Gastroesophageal sphincter (tissue), 4 donors: ENCODE data around the gene LRRC57. TPM values are rescaled to one million over a fixed set of nuclear protein-coding genes. Genes with fewer than 3 reads are reported as not detected.

Source experiments
- ATAC-seq: fragments of 150-250 bp; one replicate; pipeline ENCODE4 v1.9.1; 2016; ENCODE audit warnings: mild to moderate bottlenecking, moderate library complexity
- H3K27ac ChIP-seq, 4 donors: fragments of 200-600 bp; sonication (generic) in 3 of 4; 1 replicate in 3 of 4; 2 replicates in 1 of 4; pipeline ENCODE4 v1.5.1; 2016 to 2019
- H3K27me3 ChIP-seq: fragments of 200-600 bp; sonication (generic); one replicate; pipeline ENCODE4 v1.5.1; 2019
- H3K36me3 ChIP-seq, 2 donors: fragments of 200-600 bp; sonication (generic); one replicate each; pipeline ENCODE4 v1.5.1; 2019; ENCODE audit warnings: control low read depth in 1 of 2
- H3K4me1 ChIP-seq, 3 donors: fragments of 200-600 bp; sonication (generic); 1 replicate in 2 of 3; 2 replicates in 1 of 3; pipeline ENCODE4 v1.5.1; 2016 to 2019; ENCODE audit warnings: control low read depth in 2 of 3
- H3K4me3 ChIP-seq, 2 donors: fragments of 200-600 bp; sonication (generic); one replicate each; pipeline ENCODE4 v1.5.1; 2019; ENCODE audit warnings: mild to moderate bottlenecking in 1 of 2, moderate library complexity in 1 of 2
- H3K9me3 ChIP-seq, 3 donors: fragments of 200-600 bp; sonication (generic); one replicate each; pipeline ENCODE4 v1.5.1; 2017 to 2019; ENCODE audit warnings: control low read depth in 2 of 3
- CTCF ChIP-seq, 4 experiments: fragments of 200-600 bp in 2 of 4; fragments of 450-650 bp in 2 of 4; sonication (generic) in 1 of 4; IDR thresholded peaks; one replicate each; pipeline ENCODE4 v1.5.1; 2017 to 2019; ENCODE audit warnings: antibody characterized with exemption in 4 of 4, mild to moderate bottlenecking in 2 of 4, moderate library complexity in 2 of 4
- EP300 ChIP-seq: sonication (generic); formaldehyde crosslinking; IDR thresholded peaks from one replicate; pipeline ENCODE4 v1.6.1; 2017; ENCODE audit warnings: antibody characterized with exemption, mild to moderate bottlenecking
- POLR2A ChIP-seq, 2 donors: fragments of 450-650 bp; IDR thresholded peaks; one replicate each; pipeline ENCODE4 v1.6.1; 2017; ENCODE audit warnings: antibody characterized with exemption in 2 of 2, mild to moderate bottlenecking in 2 of 2, moderate library complexity in 1 of 2
- POLR2AphosphoS5 ChIP-seq: sonication (generic); formaldehyde crosslinking; IDR thresholded peaks from one replicate; pipeline ENCODE4 v1.6.1; 2017; ENCODE audit warnings: antibody characterized with exemption
- WGBS, 2 donors: methylation state at CpG; one replicate each; pipeline ENCODE4 v1.1.5; 2018; ENCODE audit warnings: low coverage in 1 of 2; 5-methylcytosine and 5-hydroxymethylcytosine counted together
- total RNA-seq, 4 donors: library from RNA; depleted of rRNA; stranded (reverse); fragments of >200 nt; gene quantifications; one replicate each; pipeline ENCODE4 v1.1.0, GENCODE V29; 2016

The LRRC57 gene
- total RNA-seq, 4 donors from 2014 or later, result 14.9 to 19.4 (median 15.4) TPM

DNA sequence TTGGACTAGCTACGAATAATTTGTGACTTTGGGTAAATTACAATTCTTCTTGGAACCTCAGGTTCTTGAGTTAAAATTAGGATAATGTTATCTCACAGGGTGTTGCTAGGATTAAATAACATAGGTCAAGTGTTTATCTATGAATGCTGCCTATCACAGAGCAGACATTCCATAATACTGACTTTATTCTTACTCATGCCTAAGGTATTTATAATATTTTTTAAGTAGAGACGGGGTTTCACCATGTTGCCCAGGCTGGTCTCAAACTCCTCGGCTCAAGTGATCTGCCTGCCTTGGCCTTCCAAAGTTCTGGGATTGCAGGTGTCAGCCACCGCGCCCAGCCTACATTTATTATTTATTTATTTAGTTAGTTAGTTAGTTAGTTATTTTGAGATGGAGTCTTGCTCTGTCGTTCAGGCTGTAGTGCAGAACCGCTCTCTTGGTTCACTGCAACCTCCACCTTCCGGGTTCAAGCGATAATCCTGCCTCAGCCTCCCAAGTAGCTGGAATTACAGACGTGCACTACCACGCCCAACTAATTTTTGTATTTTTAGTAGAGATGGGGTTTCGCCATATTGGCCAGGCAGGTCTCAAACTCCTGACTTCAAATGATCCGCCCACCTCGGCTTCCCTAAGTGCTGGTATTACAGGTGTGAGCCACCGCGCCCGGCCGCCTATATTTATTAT lies 56.9 kb downstream of the LRRC57 start:
- no peaks in the 10 kb centered on the region for H3K27me3 ChIP-seq
- WGBS, 2 donors, result 75 to 78% methylated on average over 12 to 15 of the region's 18 CpGs
- H3K36me3 ChIP-seq, result no peaks in the 10 kb centered on the region
- TF ChIP-seq CTCF (IDR thresholded peaks at IDR 0.05) (no peak), POLR2A (IDR thresholded peaks at IDR 0.05) (no peak), EP300 (no peak), POLR2AphosphoS5 (no peak)
- H3K4me3 ChIP-seq, result peak overlapping the region; percentile 78 to 98
- ATAC-seq, result no peak
- no peaks in the 10 kb centered on the region for H3K9me3 ChIP-seq
- H3K4me1 ChIP-seq, result peaks cover 0 to 55% (median 22%) of the 10 kb centered on the region in 3 donors
- H3K27ac ChIP-seq, result peak overlapping the region; percentile 87 to 95 (median 90)

DNA sequence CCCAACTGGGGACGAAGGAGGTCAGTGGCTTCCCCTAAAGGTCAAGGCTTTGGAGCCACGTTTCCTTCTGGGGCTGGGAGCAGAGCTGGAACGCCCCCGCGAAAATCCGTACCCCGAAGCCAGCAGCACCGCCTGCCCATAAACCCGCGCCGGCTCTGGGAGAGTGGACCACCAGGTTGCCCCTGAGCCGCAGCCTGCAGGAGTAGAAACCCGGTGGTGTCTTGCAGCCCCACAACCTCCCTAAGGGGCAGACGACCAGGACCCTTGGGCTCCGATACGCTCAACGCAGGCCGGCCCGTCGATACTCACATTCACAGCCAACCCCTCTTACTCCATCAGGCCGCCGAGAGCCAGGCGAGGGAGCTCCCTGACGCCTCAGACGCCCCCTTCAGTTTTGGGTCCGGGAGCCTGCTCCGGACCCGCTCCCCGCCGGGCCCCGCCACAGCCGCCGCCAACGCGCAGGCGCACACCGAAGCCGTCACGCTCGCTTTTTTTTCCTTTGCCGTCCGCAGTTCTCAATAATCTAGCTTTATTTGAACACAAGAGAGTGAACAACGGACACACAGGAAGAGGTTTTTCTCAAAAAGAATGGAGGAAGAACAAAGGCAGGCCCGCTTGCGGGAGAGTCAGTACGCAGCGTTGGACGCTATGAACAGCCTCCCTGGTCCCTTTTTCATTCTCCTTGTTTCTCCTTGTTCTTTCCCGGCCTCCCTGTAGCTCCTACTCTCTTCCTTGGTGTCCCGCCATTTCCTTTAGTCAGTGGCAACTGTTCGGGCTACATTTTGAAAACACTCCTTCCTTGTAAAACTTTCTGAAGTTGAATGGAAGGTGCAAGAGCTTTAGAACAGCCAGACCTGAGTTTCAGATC lies 57.7 kb downstream of the LRRC57 start, which contains the start of gene ZNF106:
Gene ZNF106, minus strand, starts transcription at position 471 of the 868 bp plus-strand sequence. CDS start 18,852 bp downstream, outside the sequence.
- H3K4me1 ChIP-seq, result peaks cover 0 to 47% (median 16%) of the 10 kb centered on the region in 3 donors
- no peaks in the 10 kb centered on the region for H3K36me3 ChIP-seq
- H3K4me3 ChIP-seq, result peak within 1 kb of the TSS; percentile 78 to 98
- H3K9me3 ChIP-seq, result no peaks in the 10 kb centered on the region
- peak; percentile 89 for TF ChIP-seq POLR2AphosphoS5
- TF ChIP-seq CTCF (IDR thresholded peaks at IDR 0.05), result peak in 1 of 4 experiments; percentile 11
- no peak for TF ChIP-seq EP300
- peak; percentile 81 to 91 for TF ChIP-seq POLR2A (IDR thresholded peaks at IDR 0.05)
- peak within 1 kb of the TSS; percentile 87 to 95 (median 90) for H3K27ac ChIP-seq
- no peaks in the 10 kb centered on the region for H3K27me3 ChIP-seq
- ATAC-seq, result peak; percentile 69
- WGBS, 2 donors, result 0 to 1% methylated on average over 16 to 17 of the region's 51 CpGs

DNA sequence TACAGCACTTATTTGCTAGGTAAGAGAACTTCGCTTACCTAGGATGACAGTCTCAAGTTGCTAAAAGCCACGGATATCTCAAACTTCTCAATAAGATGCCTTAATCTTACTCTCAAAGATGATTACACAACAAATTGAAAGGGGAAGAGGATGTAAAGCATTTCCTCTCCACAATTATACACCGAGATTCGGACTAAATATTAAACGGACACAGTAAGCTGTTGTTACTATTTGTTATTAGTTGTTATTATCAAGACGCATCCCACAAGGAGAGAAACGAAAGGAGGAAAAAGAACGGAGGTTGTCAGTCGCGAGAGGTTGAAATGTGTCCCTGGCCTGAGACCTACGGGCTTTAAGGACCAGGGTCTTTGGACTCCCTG lies 58.3 kb downstream of the LRRC57 start:
- Histone ChIP-seq H3K27ac (peak overlapping the region; percentile 87 to 95 (median 90)), H3K27me3 (no peaks in the 10 kb centered on the region), H3K36me3 (no peaks in the 10 kb centered on the region), H3K4me1 (peaks cover 0 to 46% (median 16%) of the 10 kb centered on the region in 3 donors), H3K9me3 (no peaks in the 10 kb centered on the region), H3K4me3 (peak overlapping the region; percentile 78 to 98)
- 4 to 6% methylated on average over 9 to 11 of the region's 11 CpGs for WGBS, 2 donors
- no peak for TF ChIP-seq EP300
- no peak for TF ChIP-seq POLR2AphosphoS5
- TF ChIP-seq CTCF (IDR thresholded peaks at IDR 0.05), result no peak
- no peak for TF ChIP-seq POLR2A (IDR thresholded peaks at IDR 0.05)
- no peak for ATAC-seq

Other genes with a start within 250 kb of the LRRC57 start
- 10 to 100 TPM in 1 of 4 donors, 1 to 10 TPM in 2, under 1 TPM in 1; 0.79 to 16.2 (median 3.9) TPM for gene CAPN3, start 189.3 kb downstream of the LRRC57 start, total RNA-seq
- 100 to 1,000 TPM; 118 to 592 (median 369) TPM for gene ZNF106, start 57.7 kb downstream of the LRRC57 start, total RNA-seq
- 10 to 100 TPM; 50.0 to 71.8 (median 57.2) TPM for gene SNAP23, start 53.2 kb downstream of the LRRC57 start, total RNA-seq
- 10 to 100 TPM; 15.3 to 42.2 (median 32.3) TPM for gene HAUS2, start within 50 bp of the LRRC57 start, total RNA-seq
- gene STARD9, start 26.8 kb upstream of the LRRC57 start, total RNA-seq, result 10 to 100 TPM; 15.5 to 78.4 (median 29.1) TPM
- gene CDAN1, start 188.3 kb upstream of the LRRC57 start, total RNA-seq, result 10 to 100 TPM in 3 of 4 donors, 1 to 10 TPM in 1; 6.5 to 15.7 (median 12.1) TPM